NCI-H128 (cell line): ENCODE measurements around the gene DDX25.
A peak's percentile ranks its signal among the peaks of the same experiment; 100 is the strongest.

Source experiments
- DNase-seq: peaks from one replicate; lab custom pipeline; 2025; ENCODE audit not compliant: unreplicated experiment; lab: John Stamatoyannopoulos, UW

DDX25 gene

GRCh38 chr11:125933030-125933813 is 28.9 kb downstream of the DDX25 start:
- DNase-seq: no peak

- no peak for DNase-seq
Measured at GRCh38 chr11:125934473-125934872, 30.2 kb downstream of the DDX25 start.

GRCh38 chr11:125935056-125935455 is 30.7 kb downstream of the DDX25 start:
- DNase-seq: no peak

- no peak for DNase-seq
Measured at GRCh38 chr11:125935618-125936199, 31.4 kb downstream of the DDX25 start.

GRCh38 chr11:125938418-125938817 is 34.1 kb downstream of the DDX25 start:
- DNase-seq: no peak

- DNase-seq: no peak
Measured at GRCh38 chr11:125939081-125939521, 34.8 kb downstream of the DDX25 start.

GRCh38 chr11:125940145-125940544 is 35.8 kb downstream of the DDX25 start:
- DNase-seq: no peak

- DNase-seq: no peak
Measured at GRCh38 chr11:125941267-125941618, 36.9 kb downstream of the DDX25 start.

- peak; percentile 53 for DNase-seq
Measured at GRCh38 chr11:125941619-125942611, 37.6 kb downstream of the DDX25 start.

- no peak for DNase-seq
Measured at GRCh38 chr11:125942771-125943428, 38.6 kb downstream of the DDX25 start.

GRCh38 chr11:125943661-125944349 is 39.5 kb downstream of the DDX25 start:
- DNase-seq: no peak

GRCh38 chr11:125944350-125945010 is 40.2 kb downstream of the DDX25 start:
- DNase-seq: no peak

- DNase-seq: no peak
Measured at GRCh38 chr11:125945011-125945796, 40.9 kb downstream of the DDX25 start.

GRCh38 chr11:125945797-125946520 is 41.7 kb downstream of the DDX25 start, which contains the start of gene VSIG10L2:
VSIG10L2 (plus strand) TSS chr11:125946044; CDS start chr11:125946056, 12 bp downstream.
- no peak for DNase-seq

GRCh38 chr11:125946712-125947418 is 42.6 kb downstream of the DDX25 start:
- DNase-seq: no peak

GRCh38 chr11:125947419-125948277 is 43.3 kb downstream of the DDX25 start:
- DNase-seq: no peak
